Measurements from ENCODE around the gene WFDC12. TPM values are rescaled to one million over a fixed set of nuclear protein-coding genes. Genes with fewer than 3 reads are reported as not detected.

WFDC12 gene
- total and polyA plus RNA-seq, 8 donors: not detected

GRCh38 chr20:45112754-45113153 lies 11.5 kb downstream of the WFDC12 start:
- no peak for DNase-seq
- intact Hi-C loops (cut with DNase I): no loop called here
- no peak for TF ChIP-seq CTCF (IDR thresholded peaks at IDR 0.05)
- no peak for ATAC-seq
- Histone ChIP-seq H3K4me3 (no peak overlapping the region), H3K36me3 (no peaks in the 10 kb centered on the region), H3K9me3 (no peaks in the 10 kb centered on the region), H3K4me1 (no peaks in the 10 kb centered on the region), H3K27ac (no peak overlapping the region), H3K27me3 (no peaks in the 10 kb centered on the region)
- FAIRE-seq: no peak

DNA sequence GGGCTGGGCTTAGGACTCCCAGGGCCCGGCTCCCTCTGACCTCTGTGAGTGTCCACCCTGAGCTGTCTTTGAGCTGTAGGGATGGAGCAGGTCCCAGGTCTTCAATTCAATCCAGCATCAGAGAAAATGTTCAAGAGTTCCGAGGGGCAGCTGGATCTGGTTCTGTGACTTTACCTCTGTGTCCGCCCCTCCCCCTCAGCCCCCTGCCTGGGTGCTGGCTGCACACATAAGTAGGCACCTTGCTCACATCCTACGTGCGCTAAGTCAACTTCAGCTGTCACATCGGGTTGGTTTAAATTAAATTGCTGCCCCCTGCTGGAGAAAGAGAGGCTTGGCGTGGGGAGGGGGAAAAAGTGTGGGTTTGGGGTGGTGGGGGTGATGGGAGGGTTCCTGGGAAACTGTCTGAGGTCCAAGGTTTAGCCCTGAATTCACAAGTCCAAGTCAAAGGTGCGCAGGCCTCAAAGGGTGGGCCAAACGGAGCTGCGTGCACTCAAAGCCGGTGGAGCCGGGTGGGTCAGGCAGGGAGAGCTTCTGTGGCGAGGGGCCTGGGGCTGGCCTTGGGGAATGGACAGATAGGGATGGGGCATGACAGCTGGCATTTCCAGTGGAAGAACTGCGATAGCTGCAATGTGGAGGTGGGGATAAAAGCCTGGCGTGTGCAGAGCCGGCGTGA lies 12.3 kb downstream of the WFDC12 start:
- no peaks in the 10 kb centered on the region for H3K4me1 ChIP-seq
- FAIRE-seq (no peak), DNase-seq (peak in 1 of 6 donors; percentile 37), ATAC-seq (peak in 1 of 4 donors; percentile 45)
- H3K36me3 ChIP-seq: no peaks in the 10 kb centered on the region
- H3K4me3 ChIP-seq: no peak overlapping the region
- no peaks in the 10 kb centered on the region for H3K9me3 ChIP-seq
- no peaks in the 10 kb centered on the region for H3K27me3 ChIP-seq
- intact Hi-C loops (cut with DNase I): no loop called here
- TF ChIP-seq CTCF (IDR thresholded peaks at IDR 0.05): peak in 3 of 4 donors; percentile 14 to 29 (median 18)
- H3K27ac ChIP-seq: no peak overlapping the region
- 35 to 37% methylated on average over 17 of the region's 17 CpGs for WGBS, 2 donors

DNA sequence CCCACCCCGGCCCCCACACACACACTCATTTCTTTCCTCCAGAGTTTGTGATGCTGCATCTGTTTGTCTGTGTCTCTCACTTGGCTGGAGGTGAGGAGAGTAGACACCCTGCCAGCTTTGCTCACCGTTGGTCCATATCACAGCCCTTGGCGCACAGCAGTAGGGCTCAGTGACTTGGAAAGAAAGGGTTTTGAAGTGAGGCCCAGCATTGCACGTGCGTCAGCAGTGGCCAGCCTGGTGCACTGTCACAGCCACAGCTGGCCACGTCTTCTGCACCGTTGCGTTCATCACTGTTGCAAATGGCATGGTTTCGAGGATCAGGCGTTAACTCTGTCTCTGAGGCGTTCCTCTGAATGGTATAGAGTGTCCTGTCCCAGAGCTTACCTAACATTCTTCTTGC lies 13.0 kb downstream of the WFDC12 start:
- DNase-seq: no peak
- no peaks in the 10 kb centered on the region for H3K9me3 ChIP-seq
- intact Hi-C loops (cut with DNase I): no loop called here
- H3K4me1 ChIP-seq: no peaks in the 10 kb centered on the region
- no peak overlapping the region for H3K4me3 ChIP-seq
- TF ChIP-seq CTCF (IDR thresholded peaks at IDR 0.05): no peak
- H3K27me3 ChIP-seq: no peaks in the 10 kb centered on the region
- H3K27ac ChIP-seq: no peak overlapping the region
- FAIRE-seq: no peak
- no peak for ATAC-seq
- no peaks in the 10 kb centered on the region for H3K36me3 ChIP-seq
- 57 to 62% methylated on average over 11 of the region's 11 CpGs for WGBS, 2 donors

GRCh38 chr20:45110301-45110700 lies 14.0 kb downstream of the WFDC12 start:
- DNase-seq (peak in 1 of 6 donors; percentile 53), ATAC-seq (no peak), FAIRE-seq (no peak)
- intact Hi-C loops (cut with DNase I): no loop called here
- Histone ChIP-seq H3K27ac (no peak overlapping the region), H3K36me3 (no peaks in the 10 kb centered on the region), H3K4me3 (no peak overlapping the region), H3K4me1 (no peaks in the 10 kb centered on the region), H3K27me3 (no peaks in the 10 kb centered on the region), H3K9me3 (no peaks in the 10 kb centered on the region)
- WGBS, 2 donors: 82 to 91% methylated on average over 11 of the region's 11 CpGs
- TF ChIP-seq CTCF (IDR thresholded peaks at IDR 0.05): no peak

DNA sequence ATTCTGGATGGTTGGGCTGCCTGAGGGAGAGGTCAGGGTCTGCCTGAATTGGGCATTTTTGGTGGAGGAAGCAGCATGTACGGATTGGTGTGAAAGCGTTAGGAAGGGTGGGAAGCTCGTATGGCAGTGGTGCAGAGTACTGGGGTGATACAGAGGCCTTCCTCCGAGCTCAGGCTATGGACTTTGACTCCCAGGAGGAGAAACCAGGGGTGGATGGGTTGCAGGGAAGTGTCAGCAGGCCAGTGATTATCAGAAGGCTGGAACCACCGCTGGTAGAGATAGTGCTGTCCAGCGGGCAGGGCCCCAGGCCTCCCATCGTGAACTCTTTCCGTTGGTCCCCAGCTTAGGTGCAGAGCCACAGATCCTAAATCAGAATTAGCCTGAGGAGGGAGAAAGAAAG lies 14.6 kb downstream of the WFDC12 start:
- no peak for FAIRE-seq
- 67 to 69% methylated on average over 8 of the region's 8 CpGs for WGBS, 2 donors
- TF ChIP-seq CTCF (IDR thresholded peaks at IDR 0.05): no peak

More for the DNA sequence above, 14.6 kb downstream of the WFDC12 start:
- no peaks in the 10 kb centered on the region for H3K4me1 ChIP-seq
- DNase-seq (no peak), ATAC-seq (no peak)
- intact Hi-C loops (cut with DNase I): no loop called here
- H3K27me3 ChIP-seq: no peaks in the 10 kb centered on the region
- no peaks in the 10 kb centered on the region for H3K9me3 ChIP-seq
- no peak overlapping the region for H3K27ac ChIP-seq
- no peaks in the 10 kb centered on the region for H3K36me3 ChIP-seq
- no peak overlapping the region for H3K4me3 ChIP-seq

Data from pancreas (tissue), 10 donors.